ENCODE measurements around the gene MT1A.

The MT1A gene

DNA sequence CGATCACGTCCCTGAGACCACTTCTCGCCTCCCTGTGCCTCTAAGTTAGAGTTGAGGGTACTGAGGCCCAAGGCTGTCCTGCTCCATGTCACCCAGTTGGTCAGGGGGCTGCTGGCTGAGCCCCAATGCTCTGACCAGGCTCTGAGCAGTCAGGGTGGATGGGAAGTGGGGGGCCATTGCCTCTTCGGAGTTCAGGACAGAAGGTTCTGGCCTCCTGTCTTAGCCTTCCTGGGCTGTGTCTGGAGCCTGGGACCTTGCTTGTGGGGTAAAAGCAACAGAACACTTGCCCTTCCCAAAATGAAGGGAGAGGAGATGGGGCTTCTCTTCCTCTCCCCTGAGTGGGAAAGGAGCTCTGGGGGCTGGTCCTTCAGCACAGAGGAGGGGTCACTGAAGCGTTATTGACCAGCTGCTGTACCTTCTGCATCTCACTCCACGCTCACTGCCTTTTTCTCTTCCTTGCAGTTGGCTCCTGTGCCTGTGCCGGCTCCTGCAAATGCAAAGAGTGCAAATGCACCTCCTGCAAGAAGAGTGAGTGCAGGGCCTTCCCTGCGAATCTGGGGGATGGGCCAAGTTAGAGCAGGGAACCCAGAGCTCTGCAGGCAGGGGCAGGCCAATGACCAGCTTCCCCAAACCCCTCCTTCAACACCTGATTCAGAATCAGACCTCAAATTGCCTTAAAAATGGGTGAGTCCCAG lies 44.4 kb downstream of the MT1A start:
- DNase-seq, result no peak

DNA sequence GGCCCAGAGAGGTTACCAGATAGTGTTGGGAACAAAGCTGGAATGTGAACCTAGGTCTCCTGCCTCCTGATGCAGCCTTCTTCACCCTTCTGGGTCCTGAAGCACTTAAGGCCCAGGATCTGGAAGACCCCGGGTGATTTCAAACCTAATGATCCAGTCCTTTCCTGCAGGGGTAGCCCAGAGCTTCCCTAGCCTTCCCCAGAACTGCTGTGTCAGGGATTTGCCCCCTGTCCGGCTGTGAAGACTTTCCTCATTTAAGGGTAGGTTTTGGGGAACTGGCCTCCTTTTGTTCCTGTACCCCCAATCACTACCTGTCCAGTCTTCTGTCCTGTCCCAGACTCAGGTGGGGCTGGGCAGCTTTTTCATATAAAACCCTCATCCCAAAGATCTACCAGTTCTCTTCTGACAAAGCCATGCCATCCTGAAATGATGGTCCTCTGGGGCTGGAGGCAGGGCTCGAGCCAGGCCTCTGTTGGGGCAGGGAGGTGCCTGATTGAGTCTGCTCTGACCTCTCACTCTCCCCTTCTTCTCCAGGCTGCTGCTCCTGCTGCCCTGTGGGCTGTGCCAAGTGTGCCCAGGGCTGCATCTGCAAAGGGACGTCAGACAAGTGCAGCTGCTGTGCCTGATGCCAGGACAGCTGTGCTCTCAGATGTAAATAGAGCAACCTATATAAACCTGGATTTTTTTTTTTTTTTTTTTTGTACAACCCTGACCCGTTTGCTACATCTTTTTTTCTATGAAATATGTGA lies 45.1 kb downstream of the MT1A start:
- DNase-seq, result no peak

DNA sequence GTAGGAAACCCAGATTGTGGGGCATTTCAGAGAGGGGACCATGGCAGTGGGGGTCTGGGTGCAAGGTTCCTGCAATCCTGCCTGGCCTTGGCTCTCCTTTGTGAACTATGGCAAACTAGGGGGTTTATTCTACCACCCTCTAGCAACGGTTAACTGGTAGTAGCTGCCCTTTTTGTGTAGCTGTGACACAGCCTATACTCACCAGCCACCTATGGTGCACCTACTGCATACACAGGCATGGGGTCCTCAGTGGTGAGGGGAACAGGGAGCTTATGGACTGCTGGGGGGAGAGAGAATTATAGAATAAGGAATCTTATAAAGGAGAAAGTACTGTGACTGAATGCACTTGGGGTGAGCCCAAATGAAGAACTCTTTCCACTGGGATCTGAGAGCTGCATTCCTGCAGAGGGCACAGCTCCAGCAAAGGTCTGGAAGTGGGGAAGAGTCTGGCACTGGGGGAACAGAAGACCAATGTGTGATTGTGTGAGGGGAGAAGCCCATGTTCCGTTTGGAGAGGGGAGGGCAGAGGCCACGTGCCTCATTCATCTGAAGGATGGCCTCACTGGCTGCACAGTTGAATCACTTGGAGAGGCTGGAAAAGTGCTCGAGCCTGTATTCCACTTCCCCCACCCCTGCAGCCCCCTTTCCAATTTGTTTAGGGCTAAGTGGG lies 45.9 kb downstream of the MT1A start:
- DNase-seq, result no peak

DNA sequence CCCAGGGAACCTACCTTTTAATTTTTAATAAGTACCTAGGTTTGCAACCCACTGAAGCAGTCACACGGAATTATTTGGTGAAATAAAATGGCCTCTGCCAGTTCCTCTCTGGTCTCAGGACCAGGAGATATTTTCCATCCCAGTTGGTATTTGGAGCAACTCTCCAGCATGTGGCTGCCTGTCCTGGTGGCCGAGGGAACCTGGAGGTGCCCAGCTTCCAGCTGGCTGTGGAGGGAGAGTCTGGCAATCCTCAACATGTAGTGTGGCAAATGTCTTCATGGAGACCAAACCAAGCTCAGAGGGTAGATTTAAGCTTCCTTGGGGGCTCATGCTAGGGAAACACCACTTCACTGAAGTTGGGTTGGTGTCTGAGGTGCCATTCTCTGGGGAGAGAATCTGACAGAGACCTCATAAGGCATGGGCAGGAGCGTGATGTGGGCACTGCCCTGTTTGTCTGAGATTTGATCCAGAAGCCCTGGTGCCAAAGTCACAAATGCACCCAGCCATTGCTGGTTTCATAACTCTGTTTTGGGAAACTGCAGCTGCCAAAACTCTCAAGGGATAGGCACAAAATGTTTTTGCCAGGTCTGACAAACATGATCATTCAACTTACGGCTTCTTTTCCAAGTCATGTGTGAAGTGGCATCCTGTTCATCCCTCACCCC lies 46.6 kb downstream of the MT1A start:
- no peak for DNase-seq

DNA sequence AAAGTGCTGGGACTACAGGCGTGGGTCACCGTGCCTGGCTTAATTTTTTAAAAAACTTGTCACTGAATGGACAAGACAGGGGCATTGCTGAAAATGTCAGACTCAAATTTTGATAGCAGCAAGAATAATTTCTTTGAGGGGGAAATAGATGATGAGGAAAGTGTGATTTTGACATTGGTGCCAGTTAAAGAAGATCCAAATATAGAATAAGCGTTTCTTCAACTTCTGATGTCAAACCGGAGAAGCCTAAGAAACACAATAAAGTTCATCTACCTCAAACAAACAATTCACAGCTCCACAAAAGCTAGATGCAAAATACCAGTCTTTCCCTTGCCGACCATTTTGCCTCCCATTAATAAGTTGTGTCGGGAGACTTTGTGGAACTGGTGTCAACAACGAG lies 48.3 kb downstream of the MT1A start:
- no peak for DNase-seq

DNA sequence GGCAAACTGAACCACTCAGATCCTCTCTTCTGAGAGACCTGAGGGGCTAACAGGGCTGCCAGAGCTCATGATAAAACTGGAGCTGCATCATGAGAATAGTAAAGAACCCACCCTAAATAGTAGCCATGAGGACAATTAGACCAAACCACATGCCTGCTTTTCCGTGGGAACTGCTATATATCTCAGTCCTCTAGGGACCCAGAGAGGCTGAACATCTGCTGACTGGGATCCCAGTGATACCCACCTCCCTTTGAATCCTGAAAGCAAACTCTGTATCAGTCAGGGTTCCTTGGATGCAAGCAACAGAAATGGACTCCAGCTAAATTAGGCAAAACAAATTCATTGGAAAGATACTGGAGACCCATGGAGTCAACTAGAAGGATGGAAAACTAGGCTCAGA lies 50.3 kb downstream of the MT1A start:
- no peak for DNase-seq

DNA sequence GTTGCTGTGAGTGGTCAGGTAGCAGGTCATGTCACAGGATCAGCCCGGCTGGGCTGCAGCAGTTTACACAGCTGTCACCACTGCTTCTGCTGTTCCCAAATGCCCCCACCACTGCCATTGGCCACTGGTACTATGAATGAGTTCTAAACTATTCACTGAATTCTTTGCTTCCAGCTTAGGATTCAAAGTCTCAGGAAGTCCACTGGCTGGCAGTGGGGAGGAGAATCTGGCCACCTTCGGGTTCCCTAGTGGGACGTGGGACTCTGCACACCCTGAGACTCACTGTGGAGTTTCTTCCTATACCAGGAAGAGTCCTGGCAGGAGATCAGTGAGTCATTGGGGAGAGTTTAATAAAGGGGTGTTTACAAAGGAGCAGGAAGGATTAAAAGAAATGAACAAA lies 50.7 kb downstream of the MT1A start:
- no peak for DNase-seq
